Hepatocyte (in vitro differentiated cells): Measurements from ENCODE around the gene WDR81.

Experiments
- EZH2 ChIP-seq: fragments of 200-600 bp; sonication (generic); IDR thresholded peaks from 2 replicates; pipeline ENCODE4 v1.6.1; 2016; ENCODE audit warnings: antibody characterized with exemption, mild to moderate bottlenecking, borderline replicate concordance
- EZH2phosphoT487 ChIP-seq: fragments of 200-600 bp; sonication (generic); IDR thresholded peaks from one replicate; pipeline ENCODE4 v1.6.1; 2018; ENCODE audit warnings: antibody characterized with exemption, mild to moderate bottlenecking, low read depth, moderate library complexity; ENCODE audit not compliant: unreplicated experiment, severe bottlenecking
- TF ChIP-seq, protein P1 (sequence below): fragments of 200-600 bp; sonication (generic); IDR thresholded peaks from 2 replicates; pipeline ENCODE4 v1.5.1; 2016; ENCODE audit warnings: antibody characterized with exemption, mild to moderate bottlenecking; ENCODE audit not compliant: poor library complexity

DNA sequence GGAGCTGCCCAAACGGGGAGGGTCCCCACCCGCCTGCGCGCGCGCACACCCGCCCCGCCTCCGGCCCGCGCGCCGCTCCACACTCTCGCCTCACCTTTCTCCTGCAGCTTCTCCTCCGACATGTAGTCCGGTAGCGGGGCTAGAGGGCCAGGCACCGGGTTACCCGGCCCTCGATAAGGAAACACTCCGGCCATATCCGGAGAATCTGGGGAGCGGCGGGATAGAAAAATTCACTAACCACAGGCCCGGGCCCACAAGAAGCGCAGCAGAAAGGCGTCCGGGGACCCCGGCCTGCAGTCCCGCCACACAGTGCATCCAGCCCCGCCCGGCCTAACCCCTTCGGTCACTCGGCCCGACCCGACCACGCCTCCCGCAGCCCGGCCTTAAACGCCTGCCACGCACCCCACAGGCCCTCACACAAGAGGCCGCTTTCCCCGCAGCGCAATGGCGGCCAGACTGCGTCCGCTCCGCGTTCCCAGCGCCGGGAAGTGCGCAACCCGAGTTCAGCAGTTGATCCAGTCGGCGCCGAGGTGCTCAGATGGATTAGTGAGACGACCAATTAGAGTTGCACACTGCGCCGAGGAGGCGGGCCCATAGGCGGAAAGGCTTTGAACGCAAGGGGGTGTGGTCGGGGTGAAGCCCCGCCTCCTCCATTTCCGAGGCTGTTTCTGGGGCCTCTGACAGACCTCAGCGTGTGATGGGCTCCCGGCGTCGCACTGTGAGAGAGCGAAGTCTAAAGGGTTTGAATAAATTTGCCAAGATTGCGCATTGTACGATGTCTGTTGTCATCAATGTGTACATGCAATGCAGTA is 39.9 kb upstream of the WDR81 start, which contains the start of gene PRPF8:
- TF ChIP-seq, protein P1, sequence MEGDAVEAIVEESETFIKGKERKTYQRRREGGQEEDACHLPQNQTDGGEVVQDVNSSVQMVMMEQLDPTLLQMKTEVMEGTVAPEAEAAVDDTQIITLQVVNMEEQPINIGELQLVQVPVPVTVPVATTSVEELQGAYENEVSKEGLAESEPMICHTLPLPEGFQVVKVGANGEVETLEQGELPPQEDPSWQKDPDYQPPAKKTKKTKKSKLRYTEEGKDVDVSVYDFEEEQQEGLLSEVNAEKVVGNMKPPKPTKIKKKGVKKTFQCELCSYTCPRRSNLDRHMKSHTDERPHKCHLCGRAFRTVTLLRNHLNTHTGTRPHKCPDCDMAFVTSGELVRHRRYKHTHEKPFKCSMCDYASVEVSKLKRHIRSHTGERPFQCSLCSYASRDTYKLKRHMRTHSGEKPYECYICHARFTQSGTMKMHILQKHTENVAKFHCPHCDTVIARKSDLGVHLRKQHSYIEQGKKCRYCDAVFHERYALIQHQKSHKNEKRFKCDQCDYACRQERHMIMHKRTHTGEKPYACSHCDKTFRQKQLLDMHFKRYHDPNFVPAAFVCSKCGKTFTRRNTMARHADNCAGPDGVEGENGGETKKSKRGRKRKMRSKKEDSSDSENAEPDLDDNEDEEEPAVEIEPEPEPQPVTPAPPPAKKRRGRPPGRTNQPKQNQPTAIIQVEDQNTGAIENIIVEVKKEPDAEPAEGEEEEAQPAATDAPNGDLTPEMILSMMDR, result no peak
- TF ChIP-seq EZH2, result no peak
- no peak for TF ChIP-seq EZH2phosphoT487
